Caco-2 (cell line): ENCODE results near the gene ZFP1. TPM values are rescaled to one million over a fixed set of nuclear protein-coding genes. Genes with fewer than 3 reads are reported as not detected.

Source experiments
- BruUV-seq: library from RNA; stranded (reverse); fragments of 400-500 nt; replicated peaks from 2 replicates; lab custom pipeline; 2021; lab: Mats Ljungman, UMichigan
- CTCF ChIA-PET: fragments of 300-600 bp; sonication (Branson Sonifier 250); formaldehyde crosslinking; loops from one replicate; lab custom pipeline; 2022; ENCODE audit warnings: antibody characterized with exemption; lab: Charles Lee
- POLR2A ChIA-PET: fragments of 300-600 bp; sonication (Branson Sonifier 250); formaldehyde crosslinking; loops from one replicate; lab custom pipeline; 2022; ENCODE audit warnings: antibody characterized with exemption; lab: Charles Lee
- DNase-seq, 2 experiments: peaks; one replicate each; pipeline versions ENCODE4 v3.0.0 to v3.0.0-alpha.2; 2020 to 2022
- H3K27me3 ChIP-seq: replicated peaks from 2 replicates; pipeline ENCODE4 v1.6.0; 2011; ENCODE audit warnings: low read length; ENCODE audit not compliant: control insufficient read depth, insufficient read depth
- H3K36me3 ChIP-seq: 2 replicates; pipeline ENCODE4 v1.5.1; 2011; ENCODE audit warnings: low read length; ENCODE audit not compliant: control insufficient read depth, insufficient read depth
- H3K4me1 ChIP-seq: fragments of 250-450 bp; sonication (Bioruptor Pico); 2 replicates; pipeline ENCODE4 v1.5.1; 2020; ENCODE audit warnings: mild to moderate bottlenecking
- H3K4me3 ChIP-seq: 2 replicates; pipeline ENCODE4 v1.5.1; 2011; ENCODE audit warnings: low read depth, mild to moderate bottlenecking, control low read depth, low read length
- H3K9me3 ChIP-seq: fragments of 250-450 bp; sonication (Bioruptor Pico); 2 replicates; pipeline ENCODE4 v1.5.1; 2020; ENCODE audit warnings: mild to moderate bottlenecking, moderate library complexity
- H3K27ac Mint-ChIP-seq: one replicate; pipeline ENCODE4 v1.8.0; 2022; ENCODE audit warnings: mixed read lengths; ENCODE audit not compliant: unreplicated experiment
- H3K27me3 Mint-ChIP-seq: one replicate; pipeline ENCODE4 v1.8.0; 2022; ENCODE audit warnings: mixed read lengths; ENCODE audit not compliant: insufficient read depth, unreplicated experiment
- H3K36me3 Mint-ChIP-seq: one replicate; pipeline ENCODE4 v1.8.0; 2022; ENCODE audit warnings: mild to moderate bottlenecking, mixed read lengths; ENCODE audit not compliant: insufficient read depth, unreplicated experiment
- H3K4me1 Mint-ChIP-seq: one replicate; pipeline ENCODE4 v1.8.0; 2022; ENCODE audit warnings: low read depth, mixed read lengths; ENCODE audit not compliant: unreplicated experiment
- H3K4me3 Mint-ChIP-seq: one replicate; pipeline ENCODE4 v1.8.0; 2022; ENCODE audit warnings: mild to moderate bottlenecking, moderate library complexity, mixed read lengths; ENCODE audit not compliant: unreplicated experiment
- H3K9me3 Mint-ChIP-seq: one replicate; pipeline ENCODE4 v1.8.0; 2022; ENCODE audit warnings: mixed read lengths; ENCODE audit not compliant: unreplicated experiment
- CTCF ChIP-seq, 2 experiments: fragments of 200-600 bp in 1 of 2; IDR thresholded peaks; 1 replicate in 1 of 2; 2 replicates in 1 of 2; pipeline versions ENCODE4 v1.5.1 to v1.8.0; 2011 to 2022; ENCODE audit warnings: antibody characterized with exemption in 1 of 2, control low read depth in 1 of 2, inconsistent platforms in 1 of 2, low read depth in 1 of 2, low read length in 1 of 2, mild to moderate bottlenecking in 1 of 2, moderate library complexity in 1 of 2; ENCODE audit not compliant: insufficient read depth in 1 of 2, severe bottlenecking in 1 of 2, unreplicated experiment in 1 of 2
- intact Hi-C: fragments of 100-400 bp; cut with micrococcal nuclease; formaldehyde crosslinking; loops from one replicate; pipeline ENCODE4 v1.10.0; 2022; ENCODE audit not compliant: unreplicated experiment
- total RNA-seq: library from RNA; stranded (reverse); gene quantifications from 2 replicates; pipeline ENCODE4 v1.2.3, GENCODE V29; 2022

ZFP1 gene
- total RNA-seq, 1 experiment from 2014 or later: 11.4 TPM

DNA sequence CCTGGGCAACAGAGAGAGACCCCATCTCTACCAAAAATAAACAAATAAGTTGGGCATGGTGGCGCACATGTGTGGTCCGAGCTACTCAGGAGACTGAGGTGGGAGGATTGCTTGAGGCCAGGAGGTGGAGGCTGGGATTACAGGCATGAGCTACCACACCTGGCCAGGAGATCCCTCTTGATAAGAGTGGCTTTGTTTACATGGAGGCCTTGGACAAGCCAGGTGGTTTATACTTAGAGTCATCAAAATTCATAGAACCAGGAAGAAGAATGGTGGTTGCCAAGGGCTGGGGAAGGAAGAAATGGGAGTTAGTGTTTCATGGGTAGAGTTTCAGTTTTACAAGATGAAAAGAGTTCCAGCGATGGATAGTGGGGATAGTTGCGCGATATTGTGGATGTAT lies 8.8 kb upstream of the ZFP1 start:
- DNase-seq: peak in 1 of 2 experiments; percentile 30
- no peak for TF ChIP-seq CTCF (IDR thresholded peaks at IDR 0.05; ENCODE audit: insufficient read depth in 1 of 2, low read depth in 1 of 2, low read length in 1 of 2, severe bottlenecking in 1 of 2, unreplicated experiment in 1 of 2)
- CTCF ChIA-PET: interaction anchor here (0.6 kb wide), 1 partner anchor 154 kb away, joined by 3 read pairs; the partner anchor contains the start of gene WDR59
- Mint-ChIP-seq H3K9me3 (no peaks in the 10 kb centered on the region), H3K27ac (no peak overlapping the region), H3K36me3 (peaks cover 5% of the 10 kb centered on the region), H3K4me1 (no peaks in the 10 kb centered on the region), H3K27me3 (no peaks in the 10 kb centered on the region), H3K4me3 (no peak overlapping the region)
- Histone ChIP-seq H3K4me1 (no peaks in the 10 kb centered on the region), H3K9me3 (peaks cover 6% of the 10 kb centered on the region; the same call in 1 of the 2 replicates), H3K36me3 (peaks cover 1% of the 10 kb centered on the region; the same call in 1 of the 2 replicates), H3K4me3 (no peak overlapping the region), H3K27me3 (no peaks in the 10 kb centered on the region)
- intact Hi-C loops: no loop called here
- no TSS peak for BruUV-seq
- POLR2A ChIA-PET: no interaction called here

- H3K27me3 ChIP-seq: no peaks in the 10 kb centered on the region
- no TSS peak for BruUV-seq
- H3K4me3 ChIP-seq: no peak overlapping the region
- Mint-ChIP-seq H3K9me3 (no peaks in the 10 kb centered on the region), H3K27me3 (no peaks in the 10 kb centered on the region), H3K4me1 (no peaks in the 10 kb centered on the region), H3K27ac (no peak overlapping the region), H3K36me3 (peaks cover under 1% of the 10 kb centered on the region), H3K4me3 (no peak overlapping the region)
- peaks cover 6% of the 10 kb centered on the region; the same call in 1 of the 2 replicates for H3K9me3 ChIP-seq
- POLR2A ChIA-PET: no interaction called here
- DNase-seq: no peak
- no peaks in the 10 kb centered on the region for H3K4me1 ChIP-seq
- H3K36me3 ChIP-seq: peaks cover 1% of the 10 kb centered on the region; the same call in 1 of the 2 replicates
- CTCF ChIA-PET: no interaction called here
- intact Hi-C loops: no loop called here
- TF ChIP-seq CTCF (IDR thresholded peaks at IDR 0.05; ENCODE audit: insufficient read depth in 1 of 2, low read depth in 1 of 2, low read length in 1 of 2, severe bottlenecking in 1 of 2, unreplicated experiment in 1 of 2): no peak
Measured at GRCh38 chr16:75143941-75144340, 4.4 kb upstream of the ZFP1 start.

DNA sequence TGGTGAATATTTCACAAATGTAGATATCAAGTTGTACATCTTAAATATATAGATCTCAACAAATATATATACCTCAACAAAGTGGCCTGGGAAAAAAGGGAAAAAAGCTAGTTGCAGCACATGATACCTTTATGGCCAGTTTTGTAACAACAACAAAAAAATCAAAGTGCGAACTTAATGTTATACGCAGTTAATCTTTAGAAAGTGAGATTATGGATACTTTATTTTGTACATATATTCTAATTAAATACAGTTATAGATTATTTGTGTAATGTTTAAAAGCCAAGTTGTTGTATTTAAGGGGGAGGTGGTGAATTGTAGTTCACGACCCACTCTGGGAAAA lies 385 bp upstream of the ZFP1 start:
- Mint-ChIP-seq H3K36me3 (peaks cover 33% of the 10 kb centered on the region), H3K4me1 (no peaks in the 10 kb centered on the region), H3K27ac (no peak overlapping the region), H3K9me3 (peaks cover 25% of the 10 kb centered on the region), H3K27me3 (no peaks in the 10 kb centered on the region), H3K4me3 (peak overlapping the region; percentile 87)
- Histone ChIP-seq H3K4me3 (peak overlapping the region; percentile 77), H3K27me3 (no peaks in the 10 kb centered on the region), H3K4me1 (no peaks in the 10 kb centered on the region), H3K9me3 (peaks cover 16% of the 10 kb centered on the region), H3K36me3 (no peaks in the 10 kb centered on the region)
- TF ChIP-seq CTCF (IDR thresholded peaks at IDR 0.05; ENCODE audit: insufficient read depth in 1 of 2, low read depth in 1 of 2, low read length in 1 of 2, severe bottlenecking in 1 of 2, unreplicated experiment in 1 of 2): no peak
- ChIA-PET POLR2A (interaction anchor here (0.7 kb wide), 1 partner anchor 77 kb away, joined by 3 read pairs; no protein-coding TSS in a partner anchor), CTCF (no interaction called here)
- TSS peak; percentile 82 for BruUV-seq
- DNase-seq: no peak
- intact Hi-C loops: loop anchor here (1.0 kb wide), 1 partner anchor 20 kb away; no protein-coding TSS in a partner anchor
